T-helper 2 cell treated with Interferon-gamma antibody and Interleukin-4, amounts not matched to agents 5 μg/mL and 100 μg/mL, for 36 hours (primary cell): ENCODE results near the gene MICOS13.

Experiments used
- DNase-seq: peaks from one replicate; pipeline ENCODE4 v3.0.0; 2021; ENCODE audit warnings: low spot score
- H3K27ac Mint-ChIP-seq: one replicate; pipeline ENCODE4 v1.8.0; 2021; ENCODE audit warnings: mild to moderate bottlenecking, mixed read lengths
- H3K27me3 Mint-ChIP-seq: one replicate; pipeline ENCODE4 v1.8.0; 2021; ENCODE audit warnings: low read depth, mixed read lengths
- H3K36me3 Mint-ChIP-seq: one replicate; pipeline ENCODE4 v1.8.0; 2021; ENCODE audit warnings: low read depth, mixed read lengths
- H3K4me1 Mint-ChIP-seq: one replicate; pipeline ENCODE4 v1.8.0; 2021; ENCODE audit warnings: low read depth, mixed read lengths
- H3K4me3 Mint-ChIP-seq: one replicate; pipeline ENCODE4 v1.8.0; 2022; ENCODE audit warnings: mild to moderate bottlenecking, moderate library complexity, mixed read lengths
- H3K9me3 Mint-ChIP-seq: one replicate; pipeline ENCODE4 v1.8.0; 2021; ENCODE audit warnings: mixed read lengths

The MICOS13 gene

GRCh38 chr19:5673752-5674151 is 6.6 kb downstream of the MICOS13 start:
- Mint-ChIP-seq H3K27ac (no peak overlapping the region), H3K9me3 (no peaks in the 10 kb centered on the region), H3K27me3 (no peaks in the 10 kb centered on the region)

DNA sequence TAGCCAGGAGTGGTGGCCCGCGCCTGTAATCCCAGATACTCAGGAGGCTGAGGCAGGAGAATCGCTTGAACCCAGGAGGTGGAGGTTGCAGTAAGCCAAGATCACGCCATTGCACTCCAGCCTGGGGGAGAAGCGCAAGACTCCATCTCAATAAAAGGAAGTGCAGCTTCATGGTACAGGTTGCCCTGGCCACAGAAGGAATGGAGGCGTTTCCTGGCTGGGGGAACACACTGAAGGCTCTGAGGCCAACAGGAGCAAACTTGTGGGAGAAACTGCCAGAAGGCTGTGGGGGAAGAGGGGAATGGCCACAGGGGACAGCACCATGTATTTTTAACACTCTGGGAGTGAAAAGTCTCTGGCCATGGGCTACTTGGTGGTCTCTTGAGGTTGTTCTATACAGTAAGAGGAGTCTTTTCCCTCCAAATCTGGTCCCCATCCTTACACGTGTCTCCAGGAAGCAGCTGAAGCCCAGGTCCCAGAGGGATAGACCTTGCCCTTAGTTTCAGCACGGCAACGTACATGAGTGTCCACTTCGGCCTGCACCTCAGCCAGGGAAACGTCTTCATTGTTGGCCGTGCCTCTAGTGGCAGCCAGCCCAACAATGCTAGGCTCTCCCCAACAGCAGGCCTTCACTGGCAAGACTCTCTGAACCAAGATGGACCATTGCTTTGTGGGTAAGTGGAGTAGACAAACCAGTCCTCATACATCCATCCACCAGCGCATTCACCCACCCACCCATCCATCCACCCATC is 7.4 kb downstream of the MICOS13 start:
- Mint-ChIP-seq H3K9me3 (no peaks in the 10 kb centered on the region), H3K4me1 (no peaks in the 10 kb centered on the region), H3K36me3 (peaks cover 9% of the 10 kb centered on the region), H3K27ac (no peak overlapping the region), H3K4me3 (no peak overlapping the region), H3K27me3 (no peaks in the 10 kb centered on the region)
- DNase-seq: no peak

More at GRCh38 chr19:5673752-5674151, 6.6 kb downstream of the MICOS13 start:
- H3K36me3 Mint-ChIP-seq: peaks cover 8% of the 10 kb centered on the region
- H3K4me3 Mint-ChIP-seq: no peak overlapping the region
- DNase-seq: no peak
- no peaks in the 10 kb centered on the region for H3K4me1 Mint-ChIP-seq

DNA sequence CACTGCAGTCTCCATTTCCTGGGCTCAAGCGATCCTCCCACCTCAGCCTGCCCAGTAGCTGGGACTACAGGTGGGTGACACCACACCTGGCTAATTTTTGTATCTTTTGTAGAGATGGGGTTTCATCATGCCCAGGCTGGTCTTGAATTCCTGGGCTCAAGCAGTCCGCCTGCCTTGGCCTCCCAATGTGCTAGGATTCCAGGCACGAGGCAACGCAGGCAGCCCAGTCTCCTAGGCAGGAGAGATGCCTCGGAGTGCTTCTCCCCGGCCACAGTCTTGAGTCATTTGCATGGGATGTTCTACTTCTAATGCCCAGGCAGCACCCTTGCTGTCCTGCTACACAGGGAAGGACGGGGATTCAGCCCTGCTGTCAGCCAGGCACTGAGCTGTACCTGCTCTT is 8.7 kb downstream of the MICOS13 start:
- Mint-ChIP-seq H3K4me3 (no peak overlapping the region), H3K27me3 (no peaks in the 10 kb centered on the region), H3K4me1 (no peaks in the 10 kb centered on the region)

DNA sequence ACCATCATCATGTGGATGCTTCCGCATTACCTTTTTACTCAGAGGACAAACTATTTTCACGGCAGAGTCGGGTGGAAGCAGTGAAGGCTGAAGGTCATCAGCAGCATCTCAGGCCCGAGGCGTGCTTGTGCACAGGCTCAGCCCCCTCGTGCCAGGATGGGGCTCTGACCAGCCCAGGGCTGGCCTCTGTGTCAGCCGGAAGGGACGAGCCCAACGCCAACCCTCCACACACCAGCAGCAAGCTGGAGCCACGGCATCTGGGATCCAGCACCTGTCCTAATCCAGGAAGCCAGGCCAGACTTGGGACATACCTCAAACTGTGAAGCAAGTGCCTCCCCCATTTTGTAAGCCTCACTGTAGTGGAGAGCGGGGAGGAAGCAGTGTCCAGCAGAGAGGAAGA is 11.1 kb downstream of the MICOS13 start:
- Mint-ChIP-seq H3K27me3 (no peaks in the 10 kb centered on the region), H3K4me1 (no peaks in the 10 kb centered on the region), H3K27ac (no peak overlapping the region), H3K36me3 (peaks cover 37% of the 10 kb centered on the region), H3K4me3 (no peak overlapping the region), H3K9me3 (no peaks in the 10 kb centered on the region)
- no peak for DNase-seq

More for the DNA sequence above, 8.7 kb downstream of the MICOS13 start:
- peaks cover 19% of the 10 kb centered on the region for H3K36me3 Mint-ChIP-seq
- DNase-seq: no peak
- H3K27ac Mint-ChIP-seq: no peak overlapping the region
- H3K9me3 Mint-ChIP-seq: no peaks in the 10 kb centered on the region

GRCh38 chr19:5667751-5668271 is 12.5 kb downstream of the MICOS13 start:
- Mint-ChIP-seq H3K4me1 (no peaks in the 10 kb centered on the region), H3K36me3 (peaks cover 39% of the 10 kb centered on the region), H3K4me3 (no peak overlapping the region), H3K27ac (no peak overlapping the region), H3K9me3 (no peaks in the 10 kb centered on the region), H3K27me3 (no peaks in the 10 kb centered on the region)
- no peak for DNase-seq

- no peak overlapping the region for H3K27ac Mint-ChIP-seq
- no peaks in the 10 kb centered on the region for H3K9me3 Mint-ChIP-seq
- no peaks in the 10 kb centered on the region for H3K4me1 Mint-ChIP-seq
- peaks cover 39% of the 10 kb centered on the region for H3K36me3 Mint-ChIP-seq
- H3K27me3 Mint-ChIP-seq: no peaks in the 10 kb centered on the region
- no peak for DNase-seq
- no peak overlapping the region for H3K4me3 Mint-ChIP-seq
These were observed 13.2 kb downstream of the MICOS13 start for GRCh38 chr19:5666921-5667610.

DNA sequence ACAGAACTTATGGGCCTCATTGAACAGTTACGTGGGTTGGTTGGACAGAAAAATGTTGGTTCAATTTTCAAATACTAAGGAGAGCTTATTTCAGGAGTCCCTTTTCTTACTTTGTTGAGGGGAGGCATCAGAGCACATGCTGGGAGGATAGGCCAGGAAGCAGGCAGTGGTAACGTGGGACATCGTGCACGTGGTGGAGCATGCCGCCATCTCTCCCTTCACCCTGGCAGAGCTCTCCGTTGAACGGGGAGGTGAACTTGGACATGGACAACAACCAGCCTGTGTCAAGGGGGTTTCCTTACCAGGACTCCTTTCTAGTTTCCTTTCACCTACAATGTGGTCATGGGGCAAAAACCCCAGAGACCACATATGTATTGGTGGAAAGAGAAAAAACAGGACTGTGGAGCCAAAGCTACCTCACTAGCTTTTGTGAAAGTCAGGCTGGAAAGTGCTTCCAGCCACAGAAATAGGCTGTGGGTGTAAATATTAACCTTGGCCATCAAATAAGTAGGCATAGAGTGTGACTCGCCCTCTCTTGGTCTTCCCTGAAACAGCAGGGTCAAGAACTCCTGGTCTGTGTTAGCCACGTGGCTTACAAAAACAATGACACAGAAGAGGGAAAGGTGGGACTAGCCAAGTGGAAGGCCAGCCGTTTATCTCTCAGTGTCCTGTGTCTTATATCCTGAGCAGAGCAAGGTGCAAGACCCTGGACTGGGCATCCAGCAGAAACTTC is 14.4 kb downstream of the MICOS13 start:
- Mint-ChIP-seq H3K36me3 (peaks cover 41% of the 10 kb centered on the region), H3K27me3 (no peaks in the 10 kb centered on the region), H3K9me3 (no peaks in the 10 kb centered on the region), H3K4me3 (no peak overlapping the region), H3K27ac (no peak overlapping the region), H3K4me1 (no peaks in the 10 kb centered on the region)
- no peak for DNase-seq

GRCh38 chr19:5664515-5664914 is 15.8 kb downstream of the MICOS13 start:
- no peaks in the 10 kb centered on the region for H3K27me3 Mint-ChIP-seq

DNA sequence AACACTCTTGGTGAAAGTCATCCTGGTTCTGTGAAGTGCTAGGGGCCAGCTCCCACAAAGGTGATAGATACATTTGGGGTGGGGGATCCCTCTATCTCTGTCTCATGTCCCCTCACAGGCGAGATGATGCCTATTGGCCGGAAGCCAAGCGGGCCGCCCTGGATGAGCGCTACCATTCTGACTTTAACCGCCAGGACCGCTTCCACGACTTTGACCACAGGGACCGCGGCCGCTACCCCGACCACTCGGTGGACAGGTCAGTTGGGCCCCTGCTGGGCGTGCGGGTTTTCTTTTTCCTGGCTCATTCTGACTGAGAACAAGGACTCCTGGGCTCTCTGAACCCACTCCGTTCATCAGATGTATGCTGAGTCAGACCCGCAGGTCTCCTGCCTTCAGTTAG is 16.4 kb downstream of the MICOS13 start:
- Mint-ChIP-seq H3K36me3 (peaks cover 46% of the 10 kb centered on the region), H3K27me3 (no peaks in the 10 kb centered on the region)

More at GRCh38 chr19:5664515-5664914, 15.8 kb downstream of the MICOS13 start:
- H3K4me3 Mint-ChIP-seq: no peak overlapping the region
- no peaks in the 10 kb centered on the region for H3K4me1 Mint-ChIP-seq
- no peak overlapping the region for H3K27ac Mint-ChIP-seq
- H3K9me3 Mint-ChIP-seq: no peaks in the 10 kb centered on the region
- H3K36me3 Mint-ChIP-seq: peaks cover 46% of the 10 kb centered on the region
- no peak for DNase-seq

GRCh38 chr19:5661483-5661882 is 18.8 kb downstream of the MICOS13 start:
- H3K27ac Mint-ChIP-seq: no peak overlapping the region
- no peak for DNase-seq

More for the DNA sequence above, 16.4 kb downstream of the MICOS13 start:
- H3K4me1 Mint-ChIP-seq: no peaks in the 10 kb centered on the region
- no peak overlapping the region for H3K27ac Mint-ChIP-seq
- no peaks in the 10 kb centered on the region for H3K9me3 Mint-ChIP-seq
- H3K4me3 Mint-ChIP-seq: no peak overlapping the region
- DNase-seq: no peak

GRCh38 chr19:5655412-5655811 is 24.9 kb downstream of the MICOS13 start:
- Mint-ChIP-seq H3K36me3 (peaks cover 60% of the 10 kb centered on the region), H3K9me3 (no peaks in the 10 kb centered on the region), H3K27ac (no peak overlapping the region), H3K4me1 (no peaks in the 10 kb centered on the region), H3K27me3 (no peaks in the 10 kb centered on the region), H3K4me3 (no peak overlapping the region)
- DNase-seq: no peak

More at GRCh38 chr19:5661483-5661882, 18.8 kb downstream of the MICOS13 start:
- H3K4me3 Mint-ChIP-seq: no peak overlapping the region
- no peaks in the 10 kb centered on the region for H3K27me3 Mint-ChIP-seq
- no peaks in the 10 kb centered on the region for H3K9me3 Mint-ChIP-seq
- H3K36me3 Mint-ChIP-seq: peaks cover 45% of the 10 kb centered on the region
- no peaks in the 10 kb centered on the region for H3K4me1 Mint-ChIP-seq

DNA sequence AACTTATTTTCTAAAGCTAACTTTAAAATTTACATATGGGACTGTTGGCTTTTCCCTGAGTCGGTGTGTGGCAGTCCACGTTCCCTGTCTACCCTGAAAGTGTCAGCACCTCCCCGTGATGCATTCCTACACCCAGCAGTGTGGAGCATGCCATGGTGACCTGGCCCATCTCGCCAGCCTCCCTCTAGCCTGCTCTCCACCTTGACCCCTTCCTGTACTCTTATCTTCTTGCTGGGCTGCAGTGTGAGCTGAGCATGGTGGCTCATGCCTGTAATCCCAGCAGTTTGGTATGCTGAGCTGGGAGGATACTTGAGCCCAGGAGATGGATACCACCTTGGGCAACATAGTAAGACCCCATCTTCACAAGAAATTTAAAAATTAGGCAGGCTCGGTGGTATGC is 25.4 kb downstream of the MICOS13 start:
- Mint-ChIP-seq H3K9me3 (no peaks in the 10 kb centered on the region), H3K27me3 (no peaks in the 10 kb centered on the region), H3K4me3 (no peak overlapping the region), H3K4me1 (no peaks in the 10 kb centered on the region), H3K27ac (no peak overlapping the region), H3K36me3 (peaks cover 63% of the 10 kb centered on the region)
- no peak for DNase-seq

DNA sequence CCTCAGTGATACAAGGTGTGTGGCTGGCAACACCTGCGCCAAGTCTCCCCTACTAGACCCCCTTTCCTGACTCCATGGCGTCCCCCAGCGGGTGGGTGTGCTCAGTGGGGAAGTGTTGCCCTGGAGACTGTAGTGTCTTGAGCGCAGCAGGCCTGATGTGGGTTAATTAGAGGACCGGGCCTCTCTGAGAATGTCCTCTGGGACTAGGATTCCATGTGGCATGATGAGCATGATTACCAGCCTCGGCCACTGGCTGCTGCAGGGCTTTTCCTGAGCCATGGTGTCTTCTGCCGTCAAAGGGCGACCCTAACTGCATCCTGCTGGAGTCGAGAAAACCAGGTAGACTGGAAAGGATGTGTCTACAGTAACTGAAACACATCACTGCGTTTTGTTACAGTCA is 28.1 kb downstream of the MICOS13 start:
- no peak overlapping the region for H3K4me3 Mint-ChIP-seq
- no peak for DNase-seq
- no peaks in the 10 kb centered on the region for H3K27me3 Mint-ChIP-seq
- peaks cover 68% of the 10 kb centered on the region for H3K36me3 Mint-ChIP-seq
- H3K4me1 Mint-ChIP-seq: no peaks in the 10 kb centered on the region
- no peak overlapping the region for H3K27ac Mint-ChIP-seq
- no peaks in the 10 kb centered on the region for H3K9me3 Mint-ChIP-seq

DNA sequence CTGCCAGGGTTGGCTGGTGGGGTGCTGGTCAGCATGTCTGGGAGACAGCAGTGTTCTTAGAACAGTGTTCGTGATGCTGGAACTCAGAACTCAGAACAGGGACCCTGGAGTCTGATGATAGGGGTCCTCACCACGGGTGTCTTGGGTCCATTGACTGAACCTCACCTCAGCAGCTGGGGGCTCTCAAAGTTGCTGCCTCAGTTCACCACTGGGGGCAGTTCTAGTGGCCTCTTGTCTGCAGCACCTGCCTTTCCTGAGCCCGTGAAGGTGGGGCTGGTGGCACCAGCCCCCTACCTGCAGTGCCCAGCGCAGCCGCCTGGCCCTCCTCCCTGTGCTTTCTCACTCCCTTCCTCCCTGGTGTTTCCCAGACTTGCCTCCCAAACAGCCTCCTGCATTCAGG is 29.0 kb downstream of the MICOS13 start:
- no peaks in the 10 kb centered on the region for H3K4me1 Mint-ChIP-seq
- no peaks in the 10 kb centered on the region for H3K9me3 Mint-ChIP-seq
- no peak overlapping the region for H3K4me3 Mint-ChIP-seq
- DNase-seq: no peak
- H3K27me3 Mint-ChIP-seq: no peaks in the 10 kb centered on the region
- H3K27ac Mint-ChIP-seq: no peak overlapping the region
- H3K36me3 Mint-ChIP-seq: peaks cover 73% of the 10 kb centered on the region
